Stomach (tissue), 9 donors: ENCODE measurements around the gene MT1G. TPM values are rescaled to one million over a fixed set of nuclear protein-coding genes. Genes with fewer than 3 reads are reported as not detected.

Experiments used
- DNase-seq, 2 donors: peaks; one replicate each; pipeline versions ENCODE4 v3.0.0 to v3.0.0-alpha.2; 2013 to 2019
- H3K27ac ChIP-seq, 5 donors: fragments of 200-600 bp in 4 of 5; sonication (generic) in 4 of 5; one replicate each; pipeline ENCODE4 v1.5.1; 2013 to 2019; ENCODE audit warnings: mild to moderate bottlenecking in 1 of 5, moderate library complexity in 1 of 5
- H3K27me3 ChIP-seq, 3 donors: fragments of 200-600 bp; sonication (generic); one replicate each; pipeline ENCODE4 v1.5.1; 2017 to 2019; ENCODE audit warnings: mixed run types in 1 of 3
- H3K36me3 ChIP-seq, 4 donors: fragments of 200-600 bp; sonication (generic); 1 replicate in 3 of 4; 2 replicates in 1 of 4; pipeline ENCODE4 v1.5.1; 2016 to 2019
- H3K4me1 ChIP-seq, 4 donors: fragments of 200-600 bp; sonication (generic); one replicate each; pipeline ENCODE4 v1.5.1; 2016 to 2019
- H3K4me3 ChIP-seq, 4 donors: fragments of 200-600 bp; sonication (generic) in 3 of 4; one replicate each; pipeline ENCODE4 v1.5.1; 2016 to 2019; ENCODE audit warnings: mild to moderate bottlenecking in 1 of 4
- H3K9me3 ChIP-seq, 4 donors: fragments of 200-600 bp; sonication (generic); one replicate each; pipeline ENCODE4 v1.5.1; 2016 to 2019
- CTCF ChIP-seq, 7 experiments: fragments of 450-650 bp in 4 of 7; fragments of 200-600 bp in 3 of 7; sonication (generic) in 3 of 7; IDR thresholded peaks; one replicate each; pipeline ENCODE4 v1.5.1; 2016 to 2019; ENCODE audit warnings: antibody characterized with exemption in 7 of 7, control low read depth in 2 of 7, mild to moderate bottlenecking in 1 of 7
- EP300 ChIP-seq: sonication (generic); formaldehyde crosslinking; IDR thresholded peaks from one replicate; pipeline ENCODE4 v1.6.1; 2017; ENCODE audit warnings: antibody characterized with exemption
- POLR2A ChIP-seq, 4 donors: fragments of 450-650 bp; IDR thresholded peaks; one replicate each; pipeline ENCODE4 v1.6.1; 2016; ENCODE audit warnings: antibody characterized with exemption in 4 of 4, control low read depth in 2 of 4, mild to moderate bottlenecking in 1 of 4, moderate library complexity in 1 of 4
- POLR2AphosphoS5 ChIP-seq, 3 donors: sonication (generic); formaldehyde crosslinking; IDR thresholded peaks; one replicate each; pipeline ENCODE4 v1.6.1; 2016; ENCODE audit warnings: antibody characterized with exemption in 3 of 3
- WGBS, 5 donors: extraction: QIAGEN DNeasy Blood & Tissue Kit in 3 of 5; methylation state at CpG; one replicate each; pipeline versions ENCODE4 v1.1.5 to v1.1.7; 2013 to 2018; 5-methylcytosine and 5-hydroxymethylcytosine counted together
- intact Hi-C: fragments of 100-400 bp; cut with DNase I; formaldehyde crosslinking; loops from one replicate; pipeline ENCODE4 v1.15.1; 2023; ENCODE audit warnings: low total_unique reads
- polyA plus RNA-seq, 3 donors: library from polyadenylated mRNA; stranded (reverse); fragments of 200-250 nt; gene quantifications; one replicate each; pipeline ENCODE4 v1.2.3, GENCODE V29; 2013
- total RNA-seq, 5 donors: library from RNA; depleted of rRNA; stranded (reverse); fragments of >200 nt; gene quantifications; one replicate each; pipeline versions ENCODE4 v1.1.0 to v1.2.3, GENCODE V29; 2014 to 2016
- donor health status: healthy with polysubstance abuse.
- donor health status: Bipolar disorder and iron deficiency.
- donor health status: healthy.

MT1G gene
- total and polyA plus RNA-seq, 8 donors, result 174 to 4,171 (median 873) TPM; not detected in 2

- H3K27me3 ChIP-seq, result peaks cover 0 to 66% (median 10%) of the 10 kb centered on the region in 3 donors
- peaks cover 11 to 37% (median 19%) of the 10 kb centered on the region in 4 donors for H3K4me1 ChIP-seq
- no peak for TF ChIP-seq POLR2AphosphoS5 (IDR thresholded peaks at IDR 0.05)
- TF ChIP-seq EP300, result no peak
- no peak for TF ChIP-seq CTCF (IDR thresholded peaks at IDR 0.05)
- no peak for TF ChIP-seq POLR2A (IDR thresholded peaks at IDR 0.05)
- WGBS, 5 donors, result 38 to 60% (median 53%) methylated on average over 28 to 33 of the region's 33 CpGs
- no peak overlapping the region for H3K4me3 ChIP-seq
- DNase-seq, result peak in 1 of 2 donors; percentile 51
- H3K9me3 ChIP-seq, result no peaks in the 10 kb centered on the region
- H3K36me3 ChIP-seq, result no peaks in the 10 kb centered on the region
- no peak overlapping the region for H3K27ac ChIP-seq
- intact Hi-C loops, result no loop called here
These were observed 20.0 kb downstream of the MT1G start for GRCh38 chr16:56647641-56648431.

- H3K4me3 ChIP-seq, result no peak overlapping the region
- H3K4me1 ChIP-seq, result peaks cover 11 to 41% (median 21%) of the 10 kb centered on the region in 4 donors
- intact Hi-C loops, result no loop called here
- 0 to 40% (median 0%) methylated on average over 1 of the region's 1 CpG for WGBS, 5 donors
- no peaks in the 10 kb centered on the region for H3K36me3 ChIP-seq
- H3K9me3 ChIP-seq, result no peaks in the 10 kb centered on the region
- no peak for DNase-seq
- H3K27me3 ChIP-seq, result peaks cover 0 to 74% (median 10%) of the 10 kb centered on the region in 3 donors
- TF ChIP-seq POLR2AphosphoS5 (IDR thresholded peaks at IDR 0.05) (no peak), POLR2A (IDR thresholded peaks at IDR 0.05) (no peak), EP300 (no peak), CTCF (IDR thresholded peaks at IDR 0.05) (no peak)
- H3K27ac ChIP-seq, result no peak overlapping the region
These were observed 22.0 kb downstream of the MT1G start for GRCh38 chr16:56645838-56646237.

- intact Hi-C loops, result no loop called here
- 83 to 92% (median 87%) methylated on average over 1 of the region's 1 CpG for WGBS, 5 donors
- H3K4me3 ChIP-seq, result no peak overlapping the region
These were observed 22.6 kb downstream of the MT1G start for GRCh38 chr16:56645311-56645710.

GRCh38 chr16:56643833-56644232 lies 24.0 kb downstream of the MT1G start:
- Histone ChIP-seq H3K4me3 (peak overlapping the region; percentile 33 to 47 (median 41)), H3K27ac (peak overlapping the region in 3 of 5 donors; percentile 69 to 80 (median 74)), H3K27me3 (peaks cover 0 to 83% (median 10%) of the 10 kb centered on the region in 3 donors), H3K9me3 (no peaks in the 10 kb centered on the region), H3K36me3 (no peaks in the 10 kb centered on the region), H3K4me1 (peaks cover 18 to 38% (median 31%) of the 10 kb centered on the region in 4 donors)
- WGBS, 5 donors, result 26 to 54% (median 35%) methylated on average over 5 of the region's 5 CpGs
- DNase-seq, result no peak
- intact Hi-C loops, result no loop called here
- no peak for TF ChIP-seq CTCF (IDR thresholded peaks at IDR 0.05)
- TF ChIP-seq POLR2AphosphoS5 (IDR thresholded peaks at IDR 0.05), result no peak
- no peak for TF ChIP-seq POLR2A (IDR thresholded peaks at IDR 0.05)

More at GRCh38 chr16:56645311-56645710, 22.6 kb downstream of the MT1G start:
- Histone ChIP-seq H3K27me3 (peaks cover 0 to 79% (median 10%) of the 10 kb centered on the region in 3 donors), H3K9me3 (no peaks in the 10 kb centered on the region), H3K27ac (no peak overlapping the region), H3K4me1 (peaks cover 11 to 41% (median 21%) of the 10 kb centered on the region in 4 donors), H3K36me3 (no peaks in the 10 kb centered on the region)
- TF ChIP-seq POLR2AphosphoS5 (IDR thresholded peaks at IDR 0.05) (no peak), POLR2A (IDR thresholded peaks at IDR 0.05) (no peak), EP300 (no peak), CTCF (IDR thresholded peaks at IDR 0.05) (no peak)
- DNase-seq, result no peak
